ENCODE data around the gene MYH6. TPM values are rescaled to one million over a fixed set of nuclear protein-coding genes. Genes with fewer than 3 reads are reported as not detected.
A peak's percentile ranks its signal among the peaks of the same experiment; 100 is the strongest.

The MYH6 gene
- total RNA-seq, 1 donor from 2014 or later = not detected

DNA sequence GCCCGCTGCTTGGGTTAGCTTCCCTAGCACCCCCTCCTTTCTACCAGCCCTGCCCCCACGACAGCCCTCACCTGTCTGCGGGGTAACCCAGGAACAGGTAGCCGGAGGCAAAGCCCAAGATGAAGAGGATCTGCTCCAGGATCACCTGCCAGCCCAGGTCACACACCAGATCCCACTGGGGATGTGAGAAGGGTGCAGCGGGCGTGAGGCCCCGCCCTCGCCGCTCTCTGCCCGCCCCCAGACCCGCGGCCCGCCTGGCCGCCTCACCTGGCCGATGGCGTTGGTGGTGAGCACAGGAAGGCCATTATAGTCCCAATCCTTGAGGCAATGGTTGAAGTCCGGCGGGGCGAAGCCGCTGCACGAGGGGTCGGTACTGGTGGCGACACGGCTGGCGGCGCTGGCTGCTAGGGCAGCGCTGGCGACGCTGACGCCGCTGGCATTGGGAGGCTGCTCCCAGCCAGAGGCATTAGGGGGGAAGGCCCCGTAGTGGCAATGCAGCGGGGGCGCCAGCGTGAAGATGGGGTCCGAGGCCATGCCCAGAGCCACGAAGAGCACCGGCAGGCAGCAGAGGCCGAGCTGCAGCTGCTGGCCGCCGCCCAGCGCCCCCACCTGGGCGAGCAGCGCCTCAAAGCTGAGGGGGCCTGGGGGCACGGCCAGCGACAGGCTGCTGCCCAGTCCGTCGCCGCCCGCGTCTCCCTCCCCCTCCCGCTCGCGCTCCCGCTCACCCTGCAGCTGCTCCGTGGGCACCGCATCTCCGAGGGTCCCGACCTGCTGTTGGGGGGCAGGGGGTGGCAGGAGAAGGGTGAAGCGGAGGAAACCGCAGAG lies 56.2 kb downstream of the MYH6 start:
- H3K36me3 Mint-ChIP-seq (ENCODE audit: low read depth, unreplicated experiment) = peaks cover 18% of the 10 kb centered on the region
- FAIRE-seq (no peak), DNase-seq (ENCODE audit: low read depth) (no peak)
- Histone ChIP-seq H3K27ac (ENCODE audit: low read depth, low read length) (no peak overlapping the region), H3K4me1 (ENCODE audit: insufficient read depth, low read length) (no peaks in the 10 kb centered on the region), H3K4me2 (ENCODE audit: low read length) (peak overlapping the region; percentile 95), H4K20me1 (ENCODE audit: insufficient read depth, low read length) (peaks cover 5% of the 10 kb centered on the region), H3K9ac (ENCODE audit: low read length) (peak overlapping the region; percentile 74), H3K9me3 (ENCODE audit: insufficient read depth, low read depth, low read length) (no peaks in the 10 kb centered on the region), H3K79me2 (ENCODE audit: insufficient read depth, low read length) (no peaks in the 10 kb centered on the region), H3K27me3 (ENCODE audit: insufficient read depth, low read length) (peaks cover 2% of the 10 kb centered on the region), H3K36me3 (ENCODE audit: insufficient read depth, low read length) (no peaks in the 10 kb centered on the region), H2AFZ (ENCODE audit: low read depth, low read length) (peak overlapping the region; percentile 84), H3K4me3 (ENCODE audit: insufficient read depth, low read depth, low read length) (peak overlapping the region; percentile 71)
- H3K4me1 Mint-ChIP-seq (ENCODE audit: low read depth, unreplicated experiment) = peaks cover 2% of the 10 kb centered on the region
- no peak overlapping the region for H3K27ac Mint-ChIP-seq (ENCODE audit: unreplicated experiment)
- H3K27me3 Mint-ChIP-seq (ENCODE audit: low read depth, unreplicated experiment) = peaks cover 20% of the 10 kb centered on the region
- peaks cover 6% of the 10 kb centered on the region for H3K9me3 Mint-ChIP-seq (ENCODE audit: unreplicated experiment)
- TF ChIP-seq CTCF (IDR thresholded peaks at IDR 0.05; ENCODE audit: insufficient read depth, low read depth, low read length) (no peak), EZH2 (IDR thresholded peaks at IDR 0.05; ENCODE audit: insufficient read depth, low read length) (peak; percentile 53)
- peak overlapping the region; percentile 85 for H3K4me3 Mint-ChIP-seq (ENCODE audit: unreplicated experiment)

- Histone ChIP-seq H3K27ac (ENCODE audit: low read depth, low read length) (no peak overlapping the region), H3K27me3 (ENCODE audit: insufficient read depth, low read length) (no peaks in the 10 kb centered on the region), H3K4me3 (ENCODE audit: insufficient read depth, low read depth, low read length) (no peak overlapping the region), H3K9me3 (ENCODE audit: insufficient read depth, low read depth, low read length) (no peaks in the 10 kb centered on the region), H3K4me2 (ENCODE audit: low read length) (no peak overlapping the region), H4K20me1 (ENCODE audit: insufficient read depth, low read length) (peaks cover 5% of the 10 kb centered on the region), H3K4me1 (ENCODE audit: insufficient read depth, low read length) (no peaks in the 10 kb centered on the region), H3K36me3 (ENCODE audit: insufficient read depth, low read length) (no peaks in the 10 kb centered on the region), H3K9ac (ENCODE audit: low read length) (no peak overlapping the region), H3K79me2 (ENCODE audit: insufficient read depth, low read length) (no peaks in the 10 kb centered on the region), H2AFZ (ENCODE audit: low read depth, low read length) (no peak overlapping the region)
- Mint-ChIP-seq H3K36me3 (ENCODE audit: low read depth, unreplicated experiment) (peaks cover 21% of the 10 kb centered on the region), H3K4me1 (ENCODE audit: low read depth, unreplicated experiment) (peaks cover 2% of the 10 kb centered on the region), H3K27ac (ENCODE audit: unreplicated experiment) (no peak overlapping the region), H3K9me3 (ENCODE audit: unreplicated experiment) (peaks cover 5% of the 10 kb centered on the region), H3K27me3 (ENCODE audit: low read depth, unreplicated experiment) (peaks cover 14% of the 10 kb centered on the region), H3K4me3 (ENCODE audit: unreplicated experiment) (no peak overlapping the region)
- no peak for FAIRE-seq
- DNase-seq (ENCODE audit: low read depth) = no peak
- no peak for TF ChIP-seq CTCF (IDR thresholded peaks at IDR 0.05; ENCODE audit: insufficient read depth, low read depth, low read length)
These were observed 58.8 kb downstream of the MYH6 start for GRCh38 chr14:23349156-23349845.

GRCh38 chr14:23348297-23348655 lies 59.8 kb downstream of the MYH6 start:
- TF ChIP-seq CTCF (IDR thresholded peaks at IDR 0.05; ENCODE audit: insufficient read depth, low read depth, low read length) (no peak), EZH2 (IDR thresholded peaks at IDR 0.05; ENCODE audit: insufficient read depth, low read length) (no peak)
- no peak overlapping the region for H3K27ac ChIP-seq (ENCODE audit: low read depth, low read length)
- no peaks in the 10 kb centered on the region for H3K27me3 ChIP-seq (ENCODE audit: insufficient read depth, low read length)
- no peaks in the 10 kb centered on the region for H3K9me3 ChIP-seq (ENCODE audit: insufficient read depth, low read depth, low read length)
- no peak overlapping the region for H3K4me3 Mint-ChIP-seq (ENCODE audit: unreplicated experiment)
- no peak for DNase-seq (ENCODE audit: low read depth)
- peaks cover 21% of the 10 kb centered on the region for H3K36me3 Mint-ChIP-seq (ENCODE audit: low read depth, unreplicated experiment)
- H3K36me3 ChIP-seq (ENCODE audit: insufficient read depth, low read length) = no peaks in the 10 kb centered on the region
- no peaks in the 10 kb centered on the region for H3K4me1 ChIP-seq (ENCODE audit: insufficient read depth, low read length)
- H3K9me3 Mint-ChIP-seq (ENCODE audit: unreplicated experiment) = peaks cover 4% of the 10 kb centered on the region
- H3K27me3 Mint-ChIP-seq (ENCODE audit: low read depth, unreplicated experiment) = peaks cover 7% of the 10 kb centered on the region
- H3K4me3 ChIP-seq (ENCODE audit: insufficient read depth, low read depth, low read length) = no peak overlapping the region
- no peak overlapping the region for H3K27ac Mint-ChIP-seq (ENCODE audit: unreplicated experiment)
- H2AFZ ChIP-seq (ENCODE audit: low read depth, low read length) = no peak overlapping the region
- H3K4me1 Mint-ChIP-seq (ENCODE audit: low read depth, unreplicated experiment) = peaks cover 2% of the 10 kb centered on the region
- no peak overlapping the region for H3K4me2 ChIP-seq (ENCODE audit: low read length)
- FAIRE-seq = no peak
- no peak overlapping the region for H3K9ac ChIP-seq (ENCODE audit: low read length)
- no peaks in the 10 kb centered on the region for H3K79me2 ChIP-seq (ENCODE audit: insufficient read depth, low read length)
- peaks cover 5% of the 10 kb centered on the region for H4K20me1 ChIP-seq (ENCODE audit: insufficient read depth, low read length)
